HG03521 (cell line): ENCODE results near the gene DNASE1L3.
"Not testable (repeated sequence)": the region's sequence is repeated elsewhere in the genome, so short reads cannot be mapped to it uniquely, and the experiment has no call there.

ENCODE experiments used
- ATAC-seq: cut with Tn5 transposase; IDR thresholded peaks from one replicate; pipeline ENCODE4 v1.9.1; 2021; ENCODE audit warnings: mild to moderate bottlenecking, moderate library complexity; ENCODE audit not compliant: unreplicated experiment

Gene DNASE1L3, protein sequence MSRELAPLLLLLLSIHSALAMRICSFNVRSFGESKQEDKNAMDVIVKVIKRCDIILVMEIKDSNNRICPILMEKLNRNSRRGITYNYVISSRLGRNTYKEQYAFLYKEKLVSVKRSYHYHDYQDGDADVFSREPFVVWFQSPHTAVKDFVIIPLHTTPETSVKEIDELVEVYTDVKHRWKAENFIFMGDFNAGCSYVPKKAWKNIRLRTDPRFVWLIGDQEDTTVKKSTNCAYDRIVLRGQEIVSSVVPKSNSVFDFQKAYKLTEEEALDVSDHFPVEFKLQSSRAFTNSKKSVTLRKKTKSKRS

DNA sequence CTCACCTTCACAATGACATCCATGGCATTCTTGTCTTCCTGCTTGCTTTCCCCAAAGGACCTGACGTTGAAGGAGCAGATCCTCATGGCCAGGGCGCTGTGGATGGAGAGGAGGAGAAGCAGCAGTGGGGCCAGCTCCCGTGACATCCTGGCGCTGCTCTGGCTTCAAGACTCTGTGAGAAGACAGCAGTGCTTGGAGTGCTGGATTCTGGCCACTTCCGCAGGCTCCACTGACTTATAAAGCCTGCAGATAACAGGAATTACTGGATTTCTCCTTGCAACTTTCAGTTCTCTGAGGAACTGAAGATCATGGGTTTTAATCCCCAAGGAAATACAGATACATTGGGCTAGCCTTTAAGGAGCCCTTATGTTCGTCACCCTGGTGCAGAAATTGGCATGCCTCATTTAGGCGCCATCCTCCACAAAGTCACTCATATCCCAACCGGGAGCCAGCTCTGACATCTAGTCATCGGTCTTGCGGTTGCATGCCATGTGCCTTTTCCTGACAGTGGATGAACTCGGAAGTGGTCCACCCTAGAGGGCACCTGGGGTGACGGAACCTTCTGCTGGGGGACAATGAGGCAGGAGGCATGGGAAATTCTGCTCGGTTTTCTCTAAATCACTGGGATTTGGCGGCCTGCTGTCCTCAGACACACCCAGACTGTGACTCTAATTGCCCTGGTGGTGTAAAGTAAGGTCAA lies at the start of gene DNASE1L3:
DNASE1L3 (minus strand) TSS at position 212 of the 700 bp plus-strand sequence; CDS start at position 146, 66 bp downstream.
- no peak for ATAC-seq

DNA sequence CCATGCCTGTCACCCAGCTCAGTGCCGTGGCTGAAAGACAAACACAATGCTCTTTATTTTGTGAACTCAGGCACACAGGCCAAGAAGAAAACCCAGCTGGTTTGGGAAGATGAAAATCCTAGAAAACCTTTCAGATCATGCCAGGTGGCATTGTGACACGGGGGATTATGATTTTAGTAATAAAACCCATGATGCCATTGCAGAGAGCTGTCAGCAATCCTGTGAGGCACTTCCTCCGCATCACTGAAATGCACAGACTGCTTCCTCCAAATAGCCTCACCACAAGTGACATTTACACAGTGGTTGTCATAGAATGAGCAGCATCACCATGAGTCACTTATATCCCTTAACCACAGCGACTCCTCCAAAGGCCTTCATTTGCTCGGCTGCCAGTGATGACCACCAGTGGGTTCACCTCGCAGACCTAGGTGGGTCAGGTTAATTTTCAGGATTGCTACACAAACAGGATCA lies 49.5 kb upstream of the DNASE1L3 start:
- ATAC-seq, result no peak

DNA sequence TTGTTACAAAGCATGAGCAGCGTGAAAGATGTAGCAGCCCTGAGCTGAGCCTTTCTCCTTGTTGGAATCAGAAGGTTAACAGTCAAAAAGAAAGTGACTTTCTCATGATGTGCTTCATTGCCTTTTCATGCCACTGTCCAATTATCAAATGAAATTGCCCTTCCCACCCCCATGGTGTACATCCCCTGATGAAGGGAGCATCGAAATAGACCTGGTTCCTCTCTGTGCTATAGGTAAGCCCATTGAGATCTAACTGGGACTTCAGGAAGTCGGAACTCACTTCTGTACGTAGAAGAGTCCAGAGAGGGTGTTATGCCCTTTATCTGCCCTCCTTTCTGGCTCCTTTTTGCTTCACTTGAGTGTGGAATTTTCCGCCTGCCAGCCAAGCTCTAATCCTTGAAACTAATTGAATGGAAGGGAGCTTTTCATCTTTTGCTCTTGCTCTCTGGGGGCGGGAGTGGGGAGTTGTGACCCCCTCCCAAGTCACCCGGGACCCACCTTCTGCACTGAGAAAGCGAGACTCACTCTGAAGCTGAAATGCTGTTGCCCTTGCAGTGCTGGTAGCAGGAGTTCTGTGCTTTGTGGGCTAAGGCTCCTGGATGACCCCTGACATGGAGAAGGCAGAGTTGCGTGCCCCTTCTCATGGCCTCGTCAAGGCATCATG lies 47.8 kb upstream of the DNASE1L3 start:
- no peak for ATAC-seq

DNA sequence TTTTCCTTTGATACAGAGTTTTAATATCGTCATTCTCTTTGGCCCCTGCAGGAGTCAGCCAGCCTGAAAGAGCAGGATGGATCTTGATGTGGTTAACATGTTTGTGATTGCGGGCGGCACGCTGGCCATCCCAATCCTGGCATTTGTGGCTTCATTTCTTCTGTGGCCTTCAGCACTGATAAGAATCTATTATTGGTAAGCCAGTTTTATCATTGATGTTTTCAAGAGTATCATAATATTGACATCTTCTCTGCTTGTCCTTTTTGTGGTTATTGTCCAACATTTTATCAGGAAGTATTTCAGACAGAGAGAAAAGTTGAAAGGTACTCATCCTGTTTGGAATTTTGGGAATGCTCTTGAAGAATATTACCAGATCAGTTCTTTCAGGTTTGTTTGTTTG lies 45.7 kb upstream of the DNASE1L3 start:
- ATAC-seq, result no peak

DNA sequence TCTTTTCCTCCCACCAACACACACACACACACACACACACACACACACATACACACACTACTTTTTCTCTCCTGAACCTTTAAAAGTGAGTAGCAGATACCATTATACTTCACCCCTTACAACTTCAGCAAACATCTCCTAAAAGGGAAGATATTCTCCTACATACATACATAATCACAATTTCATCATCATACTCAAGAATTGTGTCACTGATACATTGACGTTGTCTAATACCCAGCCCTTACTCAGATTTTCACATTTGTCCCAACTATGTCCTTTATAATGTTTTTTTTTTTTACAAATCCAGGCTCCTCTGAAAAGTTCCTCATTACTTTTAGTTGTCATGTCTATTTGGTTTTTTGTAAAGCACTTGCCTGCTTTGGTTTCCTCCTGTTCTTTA lies 45.3 kb upstream of the DNASE1L3 start:
- ATAC-seq, result no peak

DNA sequence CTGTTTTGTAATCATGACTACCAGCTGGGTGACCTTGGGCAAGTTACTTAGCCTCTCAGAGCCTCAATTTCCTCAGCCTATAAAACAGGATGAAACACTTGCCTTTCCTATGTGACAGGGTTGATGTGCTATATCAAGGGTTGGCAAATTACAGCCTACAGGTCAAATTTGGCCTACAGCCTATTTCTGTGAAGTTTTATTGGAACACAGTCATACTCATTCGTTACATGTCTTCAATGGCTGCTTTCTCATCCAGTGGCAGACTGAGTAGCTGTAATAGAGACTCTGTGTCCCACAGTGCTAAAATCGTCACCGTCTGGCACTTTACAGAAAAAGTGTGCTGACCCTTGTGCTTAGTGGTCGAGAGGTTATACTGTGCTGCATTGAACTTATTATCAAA lies 43.4 kb upstream of the DNASE1L3 start:
- ATAC-seq, result no peak

DNA sequence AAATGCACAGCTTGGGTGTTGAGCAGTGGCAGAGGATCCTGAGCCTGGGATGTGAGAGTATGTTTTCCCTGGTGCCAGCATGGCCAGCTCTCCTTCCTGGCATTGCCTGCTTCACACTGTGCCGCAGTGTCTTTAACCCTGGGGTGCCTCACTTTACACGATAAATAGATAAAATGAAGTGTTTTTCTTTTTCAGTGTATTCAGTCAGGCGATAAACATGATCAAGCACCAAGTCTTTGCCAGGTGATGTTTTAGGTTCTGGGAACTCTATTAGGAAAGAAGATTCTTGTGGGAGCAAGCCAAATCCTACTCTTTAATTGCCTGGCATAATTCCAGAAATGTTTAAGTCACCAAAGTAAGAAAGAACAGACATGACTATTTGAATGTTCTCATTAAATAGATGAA lies 40.9 kb upstream of the DNASE1L3 start:
- no peak for ATAC-seq

DNA sequence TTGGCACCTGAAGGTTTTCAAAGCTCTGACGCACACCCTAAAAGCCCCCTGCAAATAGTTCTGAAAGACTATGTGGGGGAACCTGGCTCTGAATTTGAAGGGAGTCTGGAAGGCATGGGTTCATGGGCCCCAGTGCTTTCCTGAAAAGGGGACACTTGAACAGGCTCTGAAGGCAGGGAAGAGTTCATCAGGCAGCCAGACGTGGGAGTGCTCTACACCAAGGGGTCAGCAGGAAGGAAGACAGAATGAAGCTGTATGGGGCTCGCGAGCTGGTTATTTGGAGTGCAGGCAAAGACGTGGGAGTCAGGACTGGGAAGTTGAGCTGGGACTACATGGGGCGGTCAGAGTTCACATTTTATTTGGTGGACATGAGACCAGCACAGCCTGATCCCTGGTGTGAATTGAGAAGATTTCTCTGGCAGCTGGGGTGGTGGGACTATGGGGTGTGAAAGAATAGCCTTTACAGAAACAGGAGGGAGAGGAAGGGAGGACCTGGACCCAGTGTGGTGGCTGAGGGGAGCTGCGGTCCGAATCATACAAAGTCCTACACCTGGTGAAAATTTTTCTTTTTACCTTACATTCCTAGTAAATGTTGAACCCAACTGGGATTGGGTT lies 39.4 kb upstream of the DNASE1L3 start:
- no peak for ATAC-seq

DNA sequence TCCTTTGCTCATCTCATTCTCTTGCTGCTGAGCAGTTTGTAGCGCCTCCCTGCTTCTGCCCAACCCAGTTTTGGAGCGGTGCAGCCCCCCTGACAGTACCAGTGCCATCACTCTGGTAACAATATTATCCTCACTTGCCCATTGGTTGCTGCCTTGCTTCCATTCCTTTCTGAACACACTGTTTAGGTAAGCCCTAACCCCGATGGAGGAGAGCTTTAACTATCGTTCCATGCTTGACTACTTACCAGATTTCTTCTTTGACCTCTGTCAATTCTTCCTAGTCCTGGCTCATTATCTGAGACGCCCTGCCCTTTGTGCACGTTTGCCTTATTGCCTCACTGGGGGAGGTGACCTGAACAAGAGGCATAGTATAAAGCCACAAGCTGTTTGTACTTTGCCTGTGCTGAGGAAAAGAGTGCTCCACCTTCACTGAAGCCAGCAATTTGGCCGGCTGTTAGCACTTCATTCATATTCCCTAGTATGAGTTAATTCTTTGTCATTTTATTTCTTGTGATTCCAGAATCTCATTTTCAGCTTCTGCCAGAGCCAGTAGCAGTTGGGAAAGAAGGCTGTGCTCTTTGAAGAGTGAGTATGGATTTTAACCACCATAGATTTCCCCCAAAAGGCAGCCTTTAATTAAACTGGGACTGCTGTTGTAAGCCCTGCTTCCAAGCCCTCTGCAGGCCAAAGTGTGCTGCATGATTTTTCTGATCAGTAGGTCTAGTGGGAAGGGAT lies 38.8 kb upstream of the DNASE1L3 start:
- no peak for ATAC-seq

DNA sequence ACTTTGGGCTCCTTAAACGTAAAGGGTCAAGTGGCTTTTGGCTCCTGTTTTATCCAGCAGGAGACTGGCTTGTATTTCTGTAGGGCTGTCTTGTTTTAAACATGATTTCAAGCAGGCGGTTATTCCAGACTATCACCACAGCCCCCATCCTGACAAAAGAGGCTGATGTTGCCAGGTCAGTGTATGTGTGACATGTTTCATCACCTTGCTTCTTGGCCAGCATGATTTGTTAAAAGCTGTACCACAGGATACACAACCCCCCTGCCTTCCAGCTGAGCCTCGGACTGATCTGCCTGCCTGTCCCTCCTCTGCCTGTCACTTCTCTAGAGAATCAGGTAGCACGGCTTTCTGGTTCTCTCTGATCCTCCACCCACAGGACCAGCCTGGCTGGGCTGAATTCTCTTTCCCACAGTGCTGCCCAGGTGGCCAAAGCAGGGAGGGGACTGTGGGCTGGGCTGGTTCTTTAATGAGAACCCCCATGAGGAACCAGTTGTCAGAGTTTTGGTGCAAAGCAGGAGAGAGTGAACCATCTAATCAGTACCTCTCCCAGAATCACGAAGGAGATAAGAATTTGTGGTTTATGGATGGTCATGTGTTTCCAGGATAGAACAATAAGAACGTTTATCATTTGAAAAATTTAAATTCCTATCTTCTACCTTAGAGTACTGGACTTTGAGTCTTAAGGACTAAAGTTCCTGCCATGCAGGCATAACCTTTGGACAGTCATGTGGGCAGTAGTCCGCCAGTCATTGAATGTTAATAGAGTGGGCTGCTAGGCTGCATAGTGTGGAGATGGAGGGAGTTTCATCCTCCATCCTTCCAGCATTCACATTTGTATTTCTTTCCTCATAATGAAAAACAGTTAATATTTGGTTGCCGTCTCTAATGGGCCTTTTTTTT lies 35.6 kb upstream of the DNASE1L3 start:
- ATAC-seq, result no peak

DNA sequence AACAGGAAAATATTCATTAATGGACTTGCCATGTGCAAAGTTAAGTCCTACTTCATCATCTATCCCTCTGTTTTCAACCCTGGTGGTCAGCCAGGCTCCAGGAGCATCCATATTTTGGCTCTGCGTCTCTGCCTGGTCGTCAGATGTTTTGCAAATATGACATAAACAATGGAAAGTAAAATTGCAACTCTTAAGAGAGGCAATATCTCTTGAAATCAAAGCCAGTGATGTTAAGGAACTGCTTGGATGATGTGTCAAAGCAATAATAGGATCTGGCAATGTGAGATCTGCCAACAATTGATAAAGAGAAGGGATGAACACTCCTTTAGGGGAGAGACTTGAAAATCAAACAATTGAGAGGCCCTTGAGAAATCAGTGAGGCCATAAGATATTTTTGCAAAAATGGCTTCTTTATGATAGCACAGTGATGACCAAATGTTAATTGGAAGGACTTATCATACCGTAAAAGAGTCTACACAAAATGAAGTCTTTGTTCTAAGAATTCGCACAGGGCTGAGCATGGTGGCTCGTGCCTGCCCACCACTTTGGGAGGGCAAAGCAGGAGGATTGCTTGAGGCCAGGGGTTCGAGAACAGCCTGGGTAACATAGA lies 33.3 kb upstream of the DNASE1L3 start:
- ATAC-seq, result no peak

DNA sequence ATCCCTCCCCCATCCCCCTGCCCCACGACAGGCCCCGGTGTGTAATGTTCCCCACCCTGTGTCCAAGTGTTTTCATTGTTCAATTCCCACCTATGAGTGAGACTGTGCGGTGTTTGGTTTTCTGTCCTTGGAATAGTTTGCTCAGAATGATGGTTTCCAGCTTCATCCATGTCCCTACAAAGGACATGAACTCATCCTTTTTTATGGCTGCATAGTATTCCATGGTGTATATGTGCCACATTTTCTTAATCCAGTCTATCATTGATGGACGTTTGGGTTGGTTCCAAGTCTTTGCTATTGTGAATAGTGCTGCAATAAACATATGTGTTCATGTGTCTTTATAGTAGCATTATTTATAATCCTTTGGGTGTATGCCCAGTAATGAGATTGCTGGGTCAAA lies 32.1 kb upstream of the DNASE1L3 start:
- not testable (repeated sequence) for ATAC-seq

DNA sequence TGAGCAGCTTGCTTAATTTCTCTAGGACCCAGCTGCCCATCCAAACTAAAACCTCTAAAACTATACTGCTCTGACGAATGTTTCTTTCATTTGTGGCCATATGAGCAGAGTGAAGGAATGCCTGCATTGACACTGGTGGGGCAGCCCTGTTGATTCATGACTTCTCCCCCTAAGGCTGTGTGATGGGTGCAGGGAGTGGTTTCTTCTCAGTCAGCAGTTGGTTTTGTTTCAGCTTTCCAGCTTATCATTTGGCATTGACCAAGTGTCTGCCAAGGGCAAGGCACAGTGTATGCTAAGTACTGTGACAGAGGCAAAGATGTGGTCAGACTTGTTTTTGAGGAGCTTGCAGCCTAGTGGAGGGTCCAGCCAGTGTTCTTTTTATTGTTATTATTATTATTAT lies 31.6 kb upstream of the DNASE1L3 start:
- no peak for ATAC-seq

DNA sequence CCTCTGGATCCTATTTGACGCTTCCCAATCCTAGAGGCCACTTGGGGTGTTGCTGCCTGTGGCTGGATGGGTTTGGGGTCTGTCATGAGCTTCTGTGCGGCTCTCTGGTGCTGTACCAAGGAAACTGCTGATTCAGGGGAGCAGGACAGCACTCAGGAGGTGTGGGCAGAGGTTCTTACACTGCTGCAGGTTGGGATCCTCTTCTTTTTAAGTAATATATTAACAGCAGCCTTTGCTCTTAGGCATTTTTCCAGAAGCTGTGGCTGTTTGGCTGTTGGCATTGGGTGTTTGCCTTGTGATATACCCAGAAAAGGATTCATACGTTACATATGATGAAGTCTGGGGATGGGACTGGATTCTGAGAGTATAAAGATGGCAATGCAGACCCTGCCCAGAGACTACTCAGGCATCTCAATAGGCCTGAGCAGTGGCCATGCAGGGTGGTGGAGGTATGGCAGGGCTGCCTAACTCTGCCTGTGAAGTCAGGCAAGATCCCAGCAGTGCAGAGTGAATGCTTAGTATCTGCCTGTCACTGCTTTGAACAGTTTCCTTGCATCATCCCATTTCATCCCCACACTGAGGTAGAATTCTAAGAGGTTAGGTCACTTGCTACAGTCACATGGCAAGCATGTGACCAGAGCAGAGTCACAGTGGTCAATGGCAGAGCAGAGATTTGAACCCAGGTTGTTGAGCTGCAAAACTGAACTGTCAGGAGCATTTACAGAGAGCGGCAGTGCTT lies 30.7 kb upstream of the DNASE1L3 start:
- ATAC-seq, result no peak

DNA sequence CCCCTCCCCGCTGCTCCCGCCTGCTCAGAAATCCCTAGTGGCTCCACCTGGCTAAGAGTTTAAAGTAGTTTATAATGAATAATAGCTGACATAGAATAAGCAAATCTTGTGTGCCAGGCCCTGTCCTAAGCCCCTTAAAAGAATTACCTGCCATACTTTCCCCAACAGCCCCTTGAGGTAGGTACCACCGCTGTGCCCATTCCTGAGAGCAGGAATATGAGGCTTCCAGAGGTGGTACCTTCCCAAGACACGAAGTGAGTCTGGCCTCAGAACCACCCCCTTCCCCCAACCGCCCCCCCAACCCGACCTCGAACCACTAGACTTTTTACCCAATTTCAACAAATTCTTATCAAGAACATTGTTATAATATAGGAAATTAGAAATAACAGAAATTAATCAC lies 28.1 kb upstream of the DNASE1L3 start:
- no peak for ATAC-seq

DNA sequence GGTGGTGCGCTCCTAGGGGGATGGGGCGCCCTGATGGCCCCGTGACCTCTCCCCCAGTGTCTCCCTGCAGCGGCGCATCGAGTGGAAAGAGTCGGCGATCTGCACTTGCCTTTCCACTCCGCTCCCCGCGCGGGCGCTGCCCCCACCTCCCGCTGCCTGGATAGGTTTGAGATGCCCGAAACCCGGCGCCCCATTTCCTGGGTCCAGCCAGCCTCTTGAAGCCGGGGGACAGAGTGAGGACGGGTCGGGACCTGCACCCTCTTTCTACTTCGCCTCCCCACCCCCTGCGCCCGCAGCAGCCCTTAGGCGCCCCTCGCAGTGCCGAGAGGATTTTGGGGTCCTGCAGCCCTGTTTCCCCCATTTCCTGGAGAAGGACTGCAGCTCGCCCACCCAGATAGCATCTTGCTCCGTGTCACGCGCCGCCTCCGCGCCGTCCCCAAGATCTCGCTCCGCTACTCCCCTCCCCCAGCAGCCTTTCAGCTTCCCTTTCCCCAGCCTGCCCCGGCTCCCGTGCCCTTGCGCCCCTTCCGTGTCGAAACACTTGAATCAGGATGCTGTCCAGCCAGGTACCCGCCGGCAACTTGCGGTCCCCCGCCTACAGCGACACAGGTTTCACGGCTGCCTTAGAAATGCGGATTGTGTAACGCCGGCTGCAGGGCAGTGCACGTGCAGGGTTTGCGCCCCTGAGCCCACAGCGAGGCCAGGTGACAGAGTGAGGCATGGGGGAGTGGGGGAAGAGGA lies 27.3 kb upstream of the DNASE1L3 start:
- ATAC-seq, result peak; percentile 26

DNA sequence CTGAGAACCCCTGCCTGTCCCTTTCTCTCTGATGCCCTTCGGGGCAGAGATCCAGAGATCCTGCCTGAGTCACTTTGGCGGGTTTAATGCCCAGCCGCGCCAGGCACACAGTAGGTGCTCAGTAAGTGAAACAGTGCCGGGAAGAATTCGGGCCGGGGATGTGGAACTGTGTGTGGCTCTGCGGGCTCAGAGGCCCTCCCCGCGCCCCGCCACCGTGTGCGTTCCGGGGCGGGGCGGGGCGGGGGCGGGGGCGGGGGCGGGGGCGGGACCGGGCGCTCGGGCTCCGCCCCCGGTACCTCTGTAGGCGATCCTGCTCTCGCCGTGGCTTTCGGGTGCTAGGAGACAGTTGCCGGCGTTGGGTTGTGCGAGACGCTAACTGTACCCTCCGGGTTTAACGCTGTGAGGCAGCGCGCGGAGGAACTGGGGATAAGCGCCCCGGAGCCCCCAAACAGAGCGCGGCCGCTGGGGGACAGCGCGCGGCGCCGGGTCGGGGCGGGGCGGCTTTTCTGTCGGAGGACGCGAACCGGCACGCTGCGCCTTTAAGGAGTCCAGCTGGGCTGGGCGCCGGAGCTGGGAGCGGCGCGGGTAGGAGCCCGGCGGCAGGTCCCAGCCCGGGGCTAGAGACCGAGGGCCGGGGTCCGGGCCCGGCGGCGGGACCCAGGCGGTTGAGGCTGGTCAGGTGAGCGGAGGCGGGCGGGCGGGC lies 26.6 kb upstream of the DNASE1L3 start, which contains the start of gene ABHD6:
ABHD6 (plus strand) TSS at position 555 of the 703 bp plus-strand sequence. CDS start 18,795 bp downstream, outside the sequence.
- ATAC-seq, result peak; percentile 76
